ENCODE results near the gene HOXC10.

DNA sequence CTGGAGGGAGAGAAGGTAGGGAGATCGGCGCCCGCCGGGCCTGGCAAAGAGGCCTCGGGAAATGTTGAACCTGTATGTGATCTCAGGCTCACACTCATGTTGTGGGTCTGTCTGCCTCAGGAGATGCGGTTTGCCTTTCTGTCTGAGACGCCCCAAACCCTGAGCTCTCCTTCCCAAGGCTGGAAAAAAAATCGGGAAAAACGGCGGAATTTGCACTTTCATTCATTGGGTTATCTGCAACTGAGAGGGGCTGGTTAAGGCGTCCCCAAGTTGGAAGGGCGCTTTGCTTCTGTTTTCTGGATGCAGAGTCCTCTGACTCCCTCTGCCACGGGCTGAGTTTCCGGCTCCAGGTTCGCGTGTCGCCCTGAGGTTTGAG, 10.0 kb downstream of the HOXC10 start:
- TF ChIP-seq, protein P1, sequence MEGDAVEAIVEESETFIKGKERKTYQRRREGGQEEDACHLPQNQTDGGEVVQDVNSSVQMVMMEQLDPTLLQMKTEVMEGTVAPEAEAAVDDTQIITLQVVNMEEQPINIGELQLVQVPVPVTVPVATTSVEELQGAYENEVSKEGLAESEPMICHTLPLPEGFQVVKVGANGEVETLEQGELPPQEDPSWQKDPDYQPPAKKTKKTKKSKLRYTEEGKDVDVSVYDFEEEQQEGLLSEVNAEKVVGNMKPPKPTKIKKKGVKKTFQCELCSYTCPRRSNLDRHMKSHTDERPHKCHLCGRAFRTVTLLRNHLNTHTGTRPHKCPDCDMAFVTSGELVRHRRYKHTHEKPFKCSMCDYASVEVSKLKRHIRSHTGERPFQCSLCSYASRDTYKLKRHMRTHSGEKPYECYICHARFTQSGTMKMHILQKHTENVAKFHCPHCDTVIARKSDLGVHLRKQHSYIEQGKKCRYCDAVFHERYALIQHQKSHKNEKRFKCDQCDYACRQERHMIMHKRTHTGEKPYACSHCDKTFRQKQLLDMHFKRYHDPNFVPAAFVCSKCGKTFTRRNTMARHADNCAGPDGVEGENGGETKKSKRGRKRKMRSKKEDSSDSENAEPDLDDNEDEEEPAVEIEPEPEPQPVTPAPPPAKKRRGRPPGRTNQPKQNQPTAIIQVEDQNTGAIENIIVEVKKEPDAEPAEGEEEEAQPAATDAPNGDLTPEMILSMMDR (IDR thresholded peaks at IDR 0.05): no peak
- no peak for TF ChIP-seq EZH2 (IDR thresholded peaks at IDR 0.05; ENCODE audit: borderline replicate concordance, insufficient read depth, low read depth, low read length, poor library complexity, severe bottlenecking)
